Cortex of kidney (tissue), 1 donor: ENCODE measurements around the gene VPS13C.

Source experiments
- DNase-seq: peaks from one replicate; lab custom pipeline; 2025; lab: John Stamatoyannopoulos, UW

The VPS13C gene

DNA sequence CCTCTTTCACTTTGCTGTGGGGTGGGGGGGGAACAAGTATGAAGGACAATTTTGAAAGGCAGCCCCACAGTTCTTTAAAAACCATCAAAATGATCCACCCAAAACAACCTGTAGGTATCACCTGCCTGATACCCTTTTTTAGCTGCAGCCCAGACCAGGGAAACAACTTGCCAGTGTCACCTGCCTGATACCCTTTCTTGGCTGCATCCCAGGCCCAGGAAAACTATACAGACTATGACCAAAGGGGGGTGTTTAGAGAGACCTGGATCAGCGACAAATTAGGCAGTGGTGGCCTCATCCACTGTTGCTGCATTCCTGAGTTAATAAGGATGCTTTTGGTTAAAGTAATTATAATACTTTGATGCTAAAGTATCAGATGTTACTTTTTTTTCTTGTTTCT is 122.0 kb downstream of the VPS13C start:
- DNase-seq = no peak

GRCh38 chr15:61936528-61937195 is 123.6 kb downstream of the VPS13C start:
- DNase-seq = no peak

GRCh38 chr15:61935493-61935892 is 124.8 kb downstream of the VPS13C start:
- DNase-seq = no peak

GRCh38 chr15:61929452-61929851 is 130.8 kb downstream of the VPS13C start:
- no peak for DNase-seq

DNA sequence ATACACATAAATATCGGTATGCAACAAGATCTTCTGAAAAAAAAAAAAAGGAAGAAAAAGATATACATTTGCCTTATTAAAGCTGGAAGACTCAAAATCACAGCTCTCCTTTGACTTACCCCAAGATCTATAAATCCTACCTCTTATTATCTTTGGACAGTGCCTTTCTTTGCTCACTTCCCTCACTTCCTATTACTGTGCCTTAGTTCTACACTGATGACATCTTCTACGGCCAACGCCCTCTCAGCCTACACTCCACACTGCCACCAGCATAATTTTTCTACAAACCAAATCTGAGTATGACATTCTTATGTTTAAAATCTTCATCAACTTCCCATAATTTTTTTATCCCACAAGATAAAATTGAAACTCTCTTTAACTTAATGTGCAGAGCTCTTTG is 137.1 kb downstream of the VPS13C start:
- no peak for DNase-seq

DNA sequence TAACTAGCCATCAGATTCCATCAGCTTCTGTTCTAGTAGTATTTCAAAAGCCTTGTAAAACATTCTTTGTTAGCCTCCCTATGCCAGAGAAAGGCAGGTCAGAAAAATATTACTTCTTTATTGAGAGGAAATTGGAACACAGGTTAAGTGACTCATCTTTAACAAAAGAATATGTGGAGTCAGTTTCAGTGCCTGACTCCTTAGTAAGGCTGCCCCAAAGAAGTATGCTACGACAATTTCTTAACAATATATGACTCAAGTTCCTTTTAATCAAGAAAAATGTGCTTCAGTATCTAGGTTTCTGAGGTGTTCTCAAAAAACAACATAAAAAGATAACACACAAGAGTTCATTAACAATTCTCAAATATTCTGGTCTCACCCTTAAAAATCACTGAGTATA is 139.2 kb downstream of the VPS13C start:
- DNase-seq = no peak

- DNase-seq = no peak
These were observed 142.8 kb downstream of the VPS13C start for GRCh38 chr15:61917457-61917856.

GRCh38 chr15:61916104-61916503 is 144.1 kb downstream of the VPS13C start:
- no peak for DNase-seq

- DNase-seq = no peak
These were observed 144.6 kb downstream of the VPS13C start for GRCh38 chr15:61915640-61916039.

GRCh38 chr15:61910839-61911369 is 149.3 kb downstream of the VPS13C start:
- DNase-seq = no peak

DNA sequence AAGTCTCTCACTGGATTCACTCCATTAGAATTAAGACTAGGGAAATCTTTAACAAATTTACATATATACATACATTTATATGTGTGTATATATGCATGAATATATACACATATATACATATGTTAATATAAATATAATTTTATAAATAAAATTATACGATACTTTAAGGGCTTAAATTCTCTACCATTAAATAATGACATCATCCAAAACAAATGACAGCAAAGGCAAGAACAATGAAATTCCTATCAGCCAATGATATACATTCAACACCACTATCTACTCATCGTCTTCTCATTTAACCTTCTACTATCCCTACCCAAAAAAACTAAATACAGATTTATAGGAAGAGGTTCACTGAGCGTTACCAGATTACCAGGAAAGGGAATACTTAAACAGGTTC is 152.0 kb downstream of the VPS13C start:
- no peak for DNase-seq

DNA sequence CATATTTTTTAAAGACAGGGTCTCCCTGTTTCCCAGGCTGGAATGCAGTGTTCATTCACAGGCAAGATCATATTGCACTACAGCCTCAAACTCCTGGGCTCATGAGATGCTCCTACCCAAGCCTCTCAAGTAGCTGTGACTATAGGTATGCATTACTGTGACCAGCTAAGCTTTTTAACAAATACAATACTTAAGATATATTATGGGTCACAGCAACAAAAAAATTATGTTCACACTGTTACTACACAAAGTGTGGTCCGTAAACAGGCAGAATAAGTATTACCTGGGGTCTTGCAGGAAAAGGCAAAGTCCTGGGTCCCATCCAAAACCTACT is 152.5 kb downstream of the VPS13C start:
- no peak for DNase-seq

- no peak for DNase-seq
These were observed 153.1 kb downstream of the VPS13C start for GRCh38 chr15:61906961-61907752.

DNA sequence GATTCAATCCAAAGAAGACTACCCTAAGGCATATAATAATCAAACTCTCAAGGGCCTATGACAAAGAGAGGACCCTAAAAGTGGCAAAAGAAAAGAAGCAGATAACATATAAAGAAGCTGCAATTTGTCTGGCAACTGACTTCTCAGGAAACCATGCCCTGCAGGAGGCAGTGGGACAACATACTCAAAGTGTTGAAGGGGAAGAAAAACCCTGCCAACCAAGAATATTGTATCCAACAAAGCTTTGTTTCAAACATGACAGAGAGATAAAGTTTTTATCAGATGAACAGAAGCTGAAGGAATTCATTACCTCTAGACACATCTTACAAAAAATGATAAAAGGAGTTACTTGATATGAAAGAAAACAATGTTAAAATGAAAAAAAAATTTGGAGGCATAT is 167.1 kb downstream of the VPS13C start:
- no peak for DNase-seq

DNA sequence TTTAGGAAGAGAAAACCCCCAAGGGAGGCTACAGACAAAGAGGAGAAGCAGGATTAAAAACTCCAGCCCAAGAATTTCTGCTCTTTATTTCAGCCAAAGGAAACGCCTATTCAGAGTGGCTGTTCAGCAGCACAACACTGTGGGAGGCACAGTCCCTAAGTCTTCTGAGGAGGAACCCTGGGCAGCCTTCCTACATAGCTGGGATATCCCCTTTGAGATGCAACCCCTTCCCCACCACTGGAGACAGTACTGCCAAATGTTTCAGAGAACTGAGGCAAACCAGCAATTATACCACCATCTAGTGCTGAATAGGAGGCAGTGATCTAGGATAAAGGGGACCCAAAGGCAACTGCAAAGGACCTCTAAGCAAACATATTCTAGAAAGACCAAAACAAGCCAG is 168.1 kb downstream of the VPS13C start:
- DNase-seq = no peak

- no peak for DNase-seq
These were observed 170.1 kb downstream of the VPS13C start for GRCh38 chr15:61890106-61890505.

DNA sequence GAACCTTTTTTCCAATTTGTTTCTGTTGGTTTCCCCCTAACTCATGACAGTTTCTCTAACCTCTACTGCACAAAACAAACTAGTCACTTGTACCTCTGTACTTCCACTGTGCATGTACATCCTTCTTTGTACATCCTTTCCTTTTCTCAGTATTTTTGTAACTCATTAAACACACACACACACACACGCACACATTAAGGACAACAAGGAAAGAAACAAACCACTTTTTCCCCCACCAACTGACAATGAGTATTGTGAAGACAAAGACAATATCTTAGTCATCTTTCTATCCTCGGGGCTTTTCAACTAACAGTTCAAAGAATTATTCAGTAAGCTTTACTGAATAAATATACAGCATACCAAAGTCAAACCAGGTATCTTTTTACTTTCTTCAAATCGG is 170.5 kb downstream of the VPS13C start:
- DNase-seq = no peak

DNA sequence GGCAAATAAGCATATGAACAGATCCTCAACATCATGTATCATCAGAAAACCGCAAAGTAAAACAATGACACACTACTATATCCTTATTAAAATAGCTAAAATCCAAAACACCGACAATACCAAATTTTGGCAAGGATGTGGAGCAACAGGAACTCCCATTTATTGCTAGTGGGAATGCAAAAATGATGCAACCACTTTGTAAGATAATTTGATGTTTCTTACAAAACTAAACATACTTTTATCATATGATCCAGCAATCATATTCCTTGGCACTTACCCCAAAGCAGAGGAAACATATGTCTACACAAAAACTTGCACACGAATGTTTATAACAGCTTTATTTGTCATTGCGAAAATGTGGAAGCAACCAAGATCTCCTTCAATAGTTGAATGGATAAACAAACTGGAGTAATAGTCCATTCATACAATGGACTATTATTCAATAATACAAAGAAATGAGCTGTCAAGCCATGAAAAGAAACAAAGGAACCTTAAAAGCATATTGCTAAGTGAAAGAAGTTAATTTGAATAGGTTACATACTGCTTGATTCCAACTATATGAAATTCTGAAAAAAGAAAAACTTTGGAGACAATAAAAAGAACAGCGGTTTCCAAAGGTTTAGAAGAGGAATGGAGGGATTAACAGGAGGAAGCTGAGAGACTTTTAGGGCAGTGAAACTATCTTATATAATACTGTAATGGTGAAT is 172.0 kb downstream of the VPS13C start:
- DNase-seq = no peak

DNA sequence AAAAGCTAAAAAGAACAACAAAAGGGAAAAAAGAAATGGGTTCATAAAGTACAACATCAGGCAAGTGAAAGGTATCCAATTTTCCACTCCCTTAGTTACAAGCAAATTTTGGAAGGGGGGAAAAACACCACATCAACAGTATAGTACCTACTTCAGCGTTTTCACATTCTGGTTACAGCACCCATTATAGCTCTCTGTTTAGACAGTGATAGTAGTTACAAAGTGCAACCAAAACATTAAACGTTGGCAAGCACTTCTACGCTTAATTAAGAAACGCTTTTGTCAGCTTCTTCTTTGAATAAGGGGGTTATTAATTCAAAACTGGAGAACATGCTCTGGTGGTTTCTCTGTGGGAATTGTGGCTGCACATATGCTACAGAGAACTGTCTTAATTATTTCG is 180.2 kb downstream of the VPS13C start:
- DNase-seq = no peak

DNA sequence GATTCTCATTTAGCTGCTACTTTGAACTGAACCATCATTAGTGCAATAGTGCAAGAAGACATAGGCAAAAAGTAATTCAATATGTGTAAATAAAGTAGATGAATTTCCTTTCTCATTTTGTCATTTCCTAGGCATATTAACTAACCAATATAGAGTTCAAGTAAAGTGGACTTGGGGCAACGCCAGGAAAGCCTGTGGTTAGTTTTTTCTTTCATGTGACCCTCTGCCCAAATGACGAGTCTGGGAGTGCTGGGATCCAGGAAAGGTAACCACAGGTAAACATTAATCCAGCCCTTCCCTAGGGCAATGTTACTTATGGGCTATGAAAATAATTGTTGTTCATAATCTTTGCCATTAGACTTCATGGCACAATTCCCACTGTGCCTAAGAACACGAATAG is 181.0 kb downstream of the VPS13C start:
- DNase-seq = no peak

GRCh38 chr15:61871926-61872522 is 188.2 kb downstream of the VPS13C start:
- DNase-seq = no peak

- no peak for DNase-seq
These were observed 190.6 kb downstream of the VPS13C start for GRCh38 chr15:61869656-61870055.

DNA sequence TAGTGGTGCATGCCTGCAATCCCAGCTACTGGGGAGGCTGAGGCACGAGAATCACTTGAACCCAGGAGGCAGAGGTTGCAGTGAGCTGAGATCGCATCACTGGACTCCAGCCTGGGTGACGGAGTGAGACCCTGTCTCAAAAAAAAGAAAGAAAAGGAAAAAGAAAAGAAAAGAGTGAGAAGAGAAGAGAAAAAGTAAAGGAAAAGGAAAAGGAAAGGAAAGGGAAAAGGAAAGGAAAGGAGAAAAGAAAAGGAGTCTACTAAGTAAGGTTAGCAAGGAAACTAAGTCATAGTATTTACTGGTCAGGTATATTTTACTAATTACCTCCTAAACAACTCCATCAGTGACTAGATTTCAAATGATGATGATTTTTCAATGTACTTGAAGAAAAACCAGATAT is 198.3 kb downstream of the VPS13C start:
- DNase-seq = no peak
